Measurements from ENCODE around the gene ARL15.

ARL15 gene

DNA sequence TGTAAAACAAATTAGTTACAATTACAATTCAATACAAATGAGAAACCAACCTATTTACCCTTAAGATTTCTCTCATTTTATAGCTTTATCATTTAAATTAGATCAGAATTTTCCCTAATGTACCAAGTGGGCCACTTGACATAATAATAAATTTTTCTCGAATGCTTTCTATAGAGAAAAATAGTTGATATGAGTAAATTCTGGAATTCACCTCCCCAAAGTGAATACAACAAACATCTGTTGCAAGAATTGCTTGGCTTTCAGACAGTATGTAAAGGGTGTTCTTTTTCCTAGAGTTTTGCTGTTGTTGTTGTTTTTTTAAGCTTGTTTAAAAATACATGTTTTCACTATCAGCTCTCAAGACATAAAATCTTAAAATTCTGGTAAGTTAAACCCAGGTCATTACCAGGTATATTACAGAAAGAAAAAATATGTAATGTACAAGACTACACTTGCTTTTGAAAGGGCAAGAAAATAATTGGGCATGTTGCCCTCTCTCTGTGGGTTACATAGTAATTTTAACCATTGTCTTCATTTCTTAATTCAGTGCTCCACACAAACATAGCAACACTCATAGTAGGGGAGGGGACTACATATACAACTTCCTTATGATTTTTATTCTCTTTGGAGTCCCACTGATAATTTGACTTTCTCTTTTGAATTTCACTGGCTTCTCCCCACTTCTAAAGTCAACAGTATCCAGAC is 200.6 kb downstream of the ARL15 start:
- DNase-seq: no peak
- ATAC-seq (replicated peaks): no peak
- Mint-ChIP-seq H3K27me3 (no peaks in the 10 kb centered on the region), H3K27ac (no peak overlapping the region), H3K36me3 (ENCODE audit: insufficient read depth) (no peaks in the 10 kb centered on the region), H3K4me3 (no peak overlapping the region), H3K9me3 (no peaks in the 10 kb centered on the region), H3K4me1 (ENCODE audit: low read depth in 2 of 2) (peaks cover 0 to 1% of the 10 kb centered on the region in 2 donors)

DNA sequence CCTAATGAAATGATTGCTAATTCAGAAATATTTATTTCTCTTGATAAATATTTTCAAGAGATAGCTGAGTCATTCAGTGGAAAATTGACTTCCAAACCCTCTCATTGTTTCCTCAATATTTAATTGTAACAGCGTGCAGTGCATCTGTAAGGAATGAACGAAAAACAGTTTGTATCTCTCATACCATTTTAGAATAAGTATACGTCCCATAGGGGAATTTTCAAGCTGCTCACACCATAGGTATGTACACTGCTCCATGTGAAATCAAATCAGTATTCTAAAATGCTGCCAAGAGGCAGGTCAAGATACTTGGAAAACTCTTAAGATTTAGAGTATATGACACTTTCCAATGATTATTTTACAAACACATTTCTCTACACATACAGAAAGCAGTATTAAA is 202.2 kb downstream of the ARL15 start:
- ATAC-seq (replicated peaks): no peak
- no peak overlapping the region for H3K27ac Mint-ChIP-seq
- no peak for DNase-seq
- H3K4me1 Mint-ChIP-seq (ENCODE audit: low read depth in 2 of 2): peaks cover 0 to 1% of the 10 kb centered on the region in 2 donors
- H3K4me3 Mint-ChIP-seq: no peak overlapping the region
- no peaks in the 10 kb centered on the region for H3K36me3 Mint-ChIP-seq (ENCODE audit: insufficient read depth)
- H3K9me3 Mint-ChIP-seq: no peaks in the 10 kb centered on the region
- no peaks in the 10 kb centered on the region for H3K27me3 Mint-ChIP-seq

DNA sequence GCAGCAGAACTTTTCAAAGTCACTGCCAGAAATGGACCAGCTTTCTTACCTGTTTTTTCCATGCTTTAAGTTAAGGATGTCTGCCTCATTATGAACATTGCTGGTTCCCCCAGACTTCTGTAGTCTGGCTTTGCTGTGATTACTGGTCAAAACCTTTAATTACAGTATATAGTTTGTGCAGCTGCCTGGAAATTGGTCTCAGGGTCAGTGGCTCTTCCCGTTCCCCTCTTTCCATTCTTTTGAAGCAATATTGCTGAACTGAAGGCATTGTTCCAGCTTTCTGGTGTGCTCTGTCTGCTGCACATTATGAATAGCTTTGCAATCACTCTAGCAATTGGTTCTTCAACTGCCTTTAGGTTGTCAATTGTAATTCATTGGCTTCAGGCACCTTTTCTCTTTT is 206.5 kb downstream of the ARL15 start:
- ATAC-seq (replicated peaks): no peak
- peaks cover 0 to 1% of the 10 kb centered on the region in 2 donors for H3K4me1 Mint-ChIP-seq (ENCODE audit: low read depth in 2 of 2)
- H3K9me3 Mint-ChIP-seq: no peaks in the 10 kb centered on the region
- peaks cover 3% of the 10 kb centered on the region for H3K36me3 Mint-ChIP-seq (ENCODE audit: insufficient read depth)
- no peak for DNase-seq
- no peaks in the 10 kb centered on the region for H3K27me3 Mint-ChIP-seq
- no peak overlapping the region for H3K4me3 Mint-ChIP-seq
- no peak overlapping the region for H3K27ac Mint-ChIP-seq

DNA sequence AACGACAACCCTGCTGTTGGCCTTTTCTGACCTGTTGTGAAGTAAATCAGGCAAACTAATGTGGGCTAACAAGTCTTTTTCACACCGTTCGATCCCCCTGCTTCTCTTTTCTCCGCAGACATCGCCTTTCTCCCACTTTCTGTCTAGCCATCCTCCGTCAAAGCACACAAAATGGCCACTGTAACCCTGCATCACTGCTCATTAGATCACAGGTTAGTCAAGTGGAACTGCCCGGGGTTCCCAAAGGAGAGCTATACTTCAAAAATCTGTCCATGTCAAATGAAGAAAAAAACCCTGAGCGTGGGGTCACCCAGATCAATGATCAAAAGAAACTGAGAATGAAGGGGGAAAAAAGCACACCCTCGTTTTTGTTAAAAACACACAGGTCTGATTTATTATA is 212.1 kb downstream of the ARL15 start:
- no peaks in the 10 kb centered on the region for H3K27me3 Mint-ChIP-seq

DNA sequence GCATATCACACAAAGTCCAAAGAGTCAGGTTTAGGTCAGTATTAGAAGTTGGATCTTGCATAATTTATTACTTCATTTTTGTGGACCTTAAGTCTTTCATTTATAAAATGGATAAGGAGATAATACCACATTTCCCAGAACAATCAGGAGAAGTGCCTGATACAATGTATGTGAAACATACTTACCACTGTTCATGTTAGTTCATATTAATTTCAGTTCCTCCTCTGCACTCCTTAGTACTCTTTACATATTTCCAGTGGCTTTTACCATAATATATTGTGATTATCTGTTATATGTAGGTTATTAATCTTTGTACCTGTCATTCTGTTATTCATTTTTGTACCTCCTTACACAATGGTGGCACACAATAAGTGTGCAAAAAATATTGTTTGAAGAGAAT is 214.4 kb downstream of the ARL15 start:
- no peak for DNase-seq
- H3K27me3 Mint-ChIP-seq: no peaks in the 10 kb centered on the region
- no peaks in the 10 kb centered on the region for H3K9me3 Mint-ChIP-seq
- ATAC-seq (replicated peaks): no peak
- peaks cover 0 to 4% of the 10 kb centered on the region in 2 donors for H3K4me1 Mint-ChIP-seq (ENCODE audit: low read depth in 2 of 2)
- H3K36me3 Mint-ChIP-seq (ENCODE audit: insufficient read depth): peaks cover 3% of the 10 kb centered on the region
- H3K4me3 Mint-ChIP-seq: no peak overlapping the region
- no peak overlapping the region for H3K27ac Mint-ChIP-seq

More for the DNA sequence above, 212.1 kb downstream of the ARL15 start:
- no peak overlapping the region for H3K4me3 Mint-ChIP-seq
- peaks cover 6% of the 10 kb centered on the region for H3K36me3 Mint-ChIP-seq (ENCODE audit: insufficient read depth)
- no peaks in the 10 kb centered on the region for H3K9me3 Mint-ChIP-seq
- H3K27ac Mint-ChIP-seq: no peak overlapping the region
- DNase-seq: no peak
- ATAC-seq (replicated peaks): no peak
- H3K4me1 Mint-ChIP-seq (ENCODE audit: low read depth in 2 of 2): peaks cover 0 to 4% of the 10 kb centered on the region in 2 donors

DNA sequence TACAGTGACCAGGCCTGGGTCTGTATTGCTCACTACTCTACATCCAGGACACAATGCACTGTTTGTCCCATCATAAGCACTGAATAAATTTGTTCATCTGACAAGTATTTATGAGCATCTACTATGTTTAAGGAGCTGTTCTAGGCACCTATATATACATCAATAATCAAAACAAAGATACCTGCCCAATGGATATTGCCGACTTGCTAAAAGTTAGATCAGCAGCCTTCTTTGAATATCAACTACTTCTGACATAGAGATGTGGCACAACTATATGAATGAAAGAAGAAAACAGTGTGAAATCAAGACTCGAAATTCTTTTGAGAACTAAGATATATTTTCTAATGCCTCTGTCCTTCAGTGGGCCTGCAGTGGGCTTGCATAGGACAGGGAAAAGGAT is 215.7 kb downstream of the ARL15 start:
- Mint-ChIP-seq H3K27ac (no peak overlapping the region), H3K9me3 (no peaks in the 10 kb centered on the region), H3K36me3 (ENCODE audit: insufficient read depth) (peaks cover 3% of the 10 kb centered on the region), H3K4me3 (no peak overlapping the region), H3K27me3 (no peaks in the 10 kb centered on the region), H3K4me1 (ENCODE audit: low read depth in 2 of 2) (peaks cover 0 to 4% of the 10 kb centered on the region in 2 donors)
- no peak for DNase-seq
- ATAC-seq (replicated peaks): no peak

DNA sequence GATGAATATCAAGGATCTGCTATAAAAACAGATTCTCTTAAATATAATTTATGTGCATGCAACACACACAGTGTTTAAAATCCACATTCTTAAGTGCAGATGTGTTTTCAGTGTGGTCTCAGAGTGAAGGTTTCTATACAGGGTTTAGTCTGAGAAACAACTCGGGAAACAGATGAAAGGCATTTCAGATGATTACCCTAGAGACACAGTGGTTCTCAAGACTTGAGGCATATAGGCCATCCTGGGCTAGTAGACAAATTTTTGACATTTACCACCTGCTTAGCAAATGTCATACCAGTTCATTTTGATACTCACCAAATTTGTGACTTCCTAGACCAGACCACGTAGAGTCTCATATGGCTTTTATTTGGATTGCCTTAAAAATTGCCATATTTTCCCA is 216.5 kb downstream of the ARL15 start:
- Mint-ChIP-seq H3K36me3 (ENCODE audit: insufficient read depth) (peaks cover 3% of the 10 kb centered on the region), H3K27ac (no peak overlapping the region), H3K27me3 (no peaks in the 10 kb centered on the region), H3K4me3 (no peak overlapping the region), H3K9me3 (no peaks in the 10 kb centered on the region), H3K4me1 (ENCODE audit: low read depth in 2 of 2) (peaks cover 0 to 4% of the 10 kb centered on the region in 2 donors)
- no peak for ATAC-seq (replicated peaks)
- no peak for DNase-seq

DNA sequence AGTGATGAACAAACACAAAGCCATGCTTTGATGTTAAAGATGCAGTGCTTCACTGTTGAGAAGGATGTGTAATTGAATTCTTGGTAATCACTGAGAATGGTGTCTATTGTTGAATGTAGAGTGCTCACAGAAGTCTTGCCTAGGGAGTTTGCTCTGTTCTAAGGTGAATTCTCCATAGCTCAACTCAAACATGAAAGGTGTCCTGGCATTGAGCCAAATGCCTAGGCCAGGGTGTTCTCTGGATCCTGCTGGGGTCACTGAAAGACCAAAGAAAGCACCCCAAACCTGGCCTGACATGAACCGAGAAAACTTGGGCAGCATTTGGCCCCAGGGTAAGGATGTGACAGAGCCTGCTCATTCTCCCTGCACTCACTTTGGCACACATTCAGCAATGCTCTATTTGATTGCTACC is 217.3 kb downstream of the ARL15 start:
- DNase-seq (no peak), ATAC-seq (replicated peaks) (no peak)
- Mint-ChIP-seq H3K9me3 (no peaks in the 10 kb centered on the region), H3K27me3 (no peaks in the 10 kb centered on the region), H3K4me3 (no peak overlapping the region), H3K4me1 (ENCODE audit: low read depth in 2 of 2) (peaks cover 0 to under 1% of the 10 kb centered on the region in 2 donors), H3K36me3 (ENCODE audit: insufficient read depth) (peaks cover 3% of the 10 kb centered on the region), H3K27ac (no peak overlapping the region)

DNA sequence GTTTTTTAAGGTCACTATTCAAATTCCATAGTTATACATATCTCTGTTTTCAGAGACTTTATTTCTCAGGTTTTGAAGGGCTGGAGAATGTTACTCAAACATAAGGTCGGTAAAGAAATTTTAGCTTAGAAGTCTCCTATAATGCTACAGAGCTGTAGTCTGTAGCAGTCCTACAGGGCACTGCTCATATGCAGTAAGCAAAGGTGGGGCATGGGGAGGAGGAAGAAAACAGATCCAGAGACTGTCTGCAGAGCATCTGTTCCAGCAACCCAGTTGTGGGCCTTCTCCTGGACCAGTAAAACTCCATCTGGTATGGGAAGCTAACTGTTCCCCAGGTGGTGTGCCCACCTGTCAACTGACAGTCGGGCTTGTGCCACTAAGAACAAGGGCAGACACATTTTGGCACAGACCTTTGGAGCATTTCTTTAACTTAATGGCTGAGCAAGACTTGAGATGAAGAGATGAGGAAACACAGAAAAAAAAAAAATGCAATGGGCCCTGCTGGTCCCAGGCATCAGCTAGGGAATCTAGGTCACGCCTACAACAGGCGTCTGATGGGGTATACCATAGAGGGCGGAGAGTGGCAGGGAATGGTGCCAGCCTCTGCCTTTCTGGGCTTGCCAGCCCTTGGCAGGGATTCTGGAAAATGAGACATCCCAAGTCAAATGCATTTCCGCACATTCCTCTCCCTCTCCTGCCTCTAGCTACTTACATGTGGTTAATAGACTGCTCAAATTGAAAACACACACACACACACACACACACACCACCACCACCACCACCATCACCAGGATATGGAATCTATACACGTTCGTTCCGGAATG is 218.9 kb downstream of the ARL15 start:
- H3K4me3 Mint-ChIP-seq: no peak overlapping the region
- no peaks in the 10 kb centered on the region for H3K27me3 Mint-ChIP-seq
- ATAC-seq (replicated peaks): no peak

DNA sequence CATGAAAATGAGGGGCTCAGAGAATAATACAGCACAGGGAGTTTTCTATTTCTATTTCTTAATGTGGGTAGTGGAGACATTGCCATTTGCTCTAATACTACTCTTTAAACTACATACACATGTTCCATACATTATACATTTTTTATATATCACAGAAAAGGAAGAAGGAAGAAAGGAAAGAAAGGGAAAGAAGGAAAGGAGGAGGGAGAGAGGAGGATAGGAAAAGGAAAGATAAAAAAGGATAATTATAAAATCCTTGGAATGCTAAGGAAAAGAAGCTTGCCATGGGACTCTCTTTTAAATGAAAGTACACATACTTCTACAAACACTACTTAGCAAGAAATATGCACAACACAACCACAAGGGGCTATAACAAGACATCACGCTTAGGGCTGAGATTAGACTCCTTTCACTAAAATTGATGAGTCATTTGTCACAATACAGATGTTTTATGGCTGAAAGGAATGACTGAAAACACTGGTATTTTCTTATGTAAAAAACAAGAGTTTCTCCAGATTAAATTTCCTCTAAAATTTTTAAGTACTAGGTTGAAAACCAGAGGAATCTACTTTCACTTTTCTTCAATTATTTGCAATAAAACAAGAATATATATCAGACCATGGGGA is 219.8 kb downstream of the ARL15 start:
- Mint-ChIP-seq H3K4me1 (ENCODE audit: low read depth in 2 of 2) (peaks cover 4 to 5% of the 10 kb centered on the region in 2 donors), H3K27ac (no peak overlapping the region), H3K36me3 (ENCODE audit: insufficient read depth) (no peaks in the 10 kb centered on the region), H3K9me3 (no peaks in the 10 kb centered on the region), H3K27me3 (no peaks in the 10 kb centered on the region), H3K4me3 (no peak overlapping the region)
- ATAC-seq (replicated peaks): no peak
- no peak for DNase-seq

More for the DNA sequence above, 218.9 kb downstream of the ARL15 start:
- no peaks in the 10 kb centered on the region for H3K9me3 Mint-ChIP-seq
- no peak for DNase-seq
- H3K27ac Mint-ChIP-seq: no peak overlapping the region
- peaks cover 4 to 5% of the 10 kb centered on the region in 2 donors for H3K4me1 Mint-ChIP-seq (ENCODE audit: low read depth in 2 of 2)
- peaks cover 3% of the 10 kb centered on the region for H3K36me3 Mint-ChIP-seq (ENCODE audit: insufficient read depth)

DNA sequence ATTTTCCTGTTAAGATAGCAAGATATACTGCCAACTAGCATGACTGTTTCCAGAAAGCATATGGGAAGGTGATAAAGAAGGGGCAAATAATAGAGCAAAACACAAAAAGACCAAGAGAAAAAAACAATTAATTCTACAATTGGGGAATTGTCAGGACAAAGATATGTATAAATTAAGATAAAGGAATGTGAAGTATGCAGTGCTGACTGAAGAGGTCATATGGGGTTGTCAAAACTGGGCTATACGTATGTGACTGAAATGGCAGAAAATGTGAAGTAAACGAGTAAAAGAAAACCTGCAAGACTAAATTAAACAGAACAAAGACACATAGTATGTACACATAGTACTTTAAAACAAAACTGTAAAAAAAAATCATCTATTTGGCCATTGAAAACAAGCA is 222.3 kb downstream of the ARL15 start:
- no peak for ATAC-seq (replicated peaks)
- Mint-ChIP-seq H3K36me3 (ENCODE audit: insufficient read depth) (no peaks in the 10 kb centered on the region), H3K4me3 (no peak overlapping the region), H3K4me1 (ENCODE audit: low read depth in 2 of 2) (peaks cover 4 to 5% of the 10 kb centered on the region in 2 donors), H3K9me3 (no peaks in the 10 kb centered on the region), H3K27ac (no peak overlapping the region), H3K27me3 (no peaks in the 10 kb centered on the region)
- DNase-seq: no peak

DNA sequence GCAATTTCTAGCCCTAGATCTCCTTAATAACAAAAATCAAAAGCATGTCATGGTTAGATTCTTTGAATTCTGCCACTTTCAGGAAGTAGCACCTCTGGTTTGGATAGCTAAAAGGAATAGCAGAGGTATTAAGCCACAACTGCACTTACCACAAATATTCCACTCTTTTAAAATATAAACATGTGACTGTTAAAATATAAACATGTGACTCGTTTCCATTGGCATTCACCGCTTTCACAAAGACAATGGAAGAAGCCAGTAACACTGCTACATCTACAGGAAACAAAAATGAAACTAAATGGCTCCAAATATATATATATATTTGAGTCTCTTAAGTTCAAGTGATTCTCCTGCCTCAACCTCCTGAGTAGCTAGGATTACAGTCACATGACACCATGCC is 222.9 kb downstream of the ARL15 start:
- Mint-ChIP-seq H3K9me3 (no peaks in the 10 kb centered on the region), H3K27me3 (no peaks in the 10 kb centered on the region), H3K4me3 (no peak overlapping the region), H3K27ac (no peak overlapping the region), H3K36me3 (ENCODE audit: insufficient read depth) (peaks cover 2% of the 10 kb centered on the region), H3K4me1 (ENCODE audit: low read depth in 2 of 2) (peaks cover 4 to 5% of the 10 kb centered on the region in 2 donors)
- DNase-seq: no peak
- no peak for ATAC-seq (replicated peaks)

DNA sequence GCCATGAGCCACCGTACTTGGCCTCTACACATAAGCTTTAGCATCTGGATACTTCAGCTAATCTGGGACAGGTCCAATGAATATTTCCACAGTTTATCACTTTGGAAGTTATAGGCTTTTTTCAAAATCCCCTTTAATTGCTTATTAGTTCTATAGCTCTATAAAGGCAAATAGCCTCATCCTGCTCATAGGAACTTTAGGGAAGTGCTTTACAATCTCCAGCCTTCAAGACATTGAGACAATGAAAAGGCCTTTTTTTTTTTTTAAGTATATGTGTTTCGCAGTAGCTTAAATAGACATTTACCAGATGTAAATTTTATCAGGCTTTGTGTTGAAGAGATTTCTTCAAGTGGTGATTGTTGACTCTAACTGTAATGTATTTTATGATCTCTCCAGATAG is 224.2 kb downstream of the ARL15 start:
- DNase-seq: no peak
- Mint-ChIP-seq H3K27ac (no peak overlapping the region), H3K9me3 (no peaks in the 10 kb centered on the region), H3K4me3 (no peak overlapping the region), H3K36me3 (ENCODE audit: insufficient read depth) (peaks cover 2% of the 10 kb centered on the region), H3K4me1 (ENCODE audit: low read depth in 2 of 2) (peaks cover 4 to 5% of the 10 kb centered on the region in 2 donors), H3K27me3 (no peaks in the 10 kb centered on the region)
- ATAC-seq (replicated peaks): no peak

DNA sequence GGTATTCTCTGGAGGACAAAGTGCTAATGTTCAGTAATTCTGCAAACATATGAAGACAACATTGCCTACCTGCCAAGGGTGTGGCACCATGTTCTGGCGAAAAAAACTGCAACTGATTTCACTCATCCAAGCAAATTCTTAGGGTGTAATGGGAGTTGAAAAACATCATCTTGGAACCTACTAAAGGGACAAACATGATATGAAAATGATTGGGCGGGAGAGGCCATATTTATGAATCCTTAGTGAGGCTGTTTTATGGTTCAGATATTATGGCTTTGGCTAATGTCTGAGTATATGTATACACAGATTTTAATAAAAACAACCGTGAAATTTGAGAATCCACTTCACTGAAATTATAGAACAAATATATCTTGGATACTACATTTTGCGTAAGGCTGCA is 225.7 kb downstream of the ARL15 start:
- Mint-ChIP-seq H3K27ac (no peak overlapping the region), H3K9me3 (no peaks in the 10 kb centered on the region), H3K4me3 (no peak overlapping the region), H3K27me3 (no peaks in the 10 kb centered on the region), H3K36me3 (ENCODE audit: insufficient read depth) (peaks cover 2% of the 10 kb centered on the region), H3K4me1 (ENCODE audit: low read depth in 2 of 2) (peaks cover 4 to 5% of the 10 kb centered on the region in 2 donors)
- no peak for DNase-seq
- ATAC-seq (replicated peaks): no peak

Measured in effector memory CD8-positive, alpha-beta T cell (primary cell).